BE2C (cell line): Measurements from ENCODE around the gene C16orf74.

Experiments used
- DNase-seq: peaks from one replicate; pipeline ENCODE4 v3.0.0-alpha.2; 2020
- H3K27me3 ChIP-seq: fragments of 250-450 bp; sonication (Bioruptor Pico); 2 replicates; pipeline ENCODE4 v1.5.1; 2020; ENCODE audit warnings: mild to moderate bottlenecking
- H3K36me3 ChIP-seq: fragments of 250-450 bp; sonication (Bioruptor Pico); 2 replicates; pipeline ENCODE4 v1.5.1; 2020; ENCODE audit warnings: mild to moderate bottlenecking
- H3K4me1 ChIP-seq: fragments of 250-450 bp; sonication (Bioruptor Pico); 2 replicates; pipeline ENCODE4 v1.5.1; 2020
- H3K4me3 ChIP-seq: 2 replicates; pipeline ENCODE4 v1.5.1; 2011; ENCODE audit warnings: low read depth, low read length
- H3K9me3 ChIP-seq: fragments of 250-450 bp; sonication (Bioruptor Pico); 2 replicates; pipeline ENCODE4 v1.5.1; 2020
- CTCF ChIP-seq: IDR thresholded peaks from 2 replicates; pipeline ENCODE4 v1.5.1; 2012; ENCODE audit warnings: mild to moderate bottlenecking, low read depth, low read length

Gene C16orf74

GRCh38 chr16:85730186-85730465, 20.8 kb downstream of the C16orf74 start:
- H3K4me3 ChIP-seq = no peak overlapping the region
- no peaks in the 10 kb centered on the region for H3K36me3 ChIP-seq
- no peaks in the 10 kb centered on the region for H3K27me3 ChIP-seq
- no peak for TF ChIP-seq CTCF
- DNase-seq = no peak
- no peaks in the 10 kb centered on the region for H3K9me3 ChIP-seq
- H3K4me1 ChIP-seq = peaks cover 3% of the 10 kb centered on the region; the same call in 1 of the 2 replicates

GRCh38 chr16:85729452-85730185, 21.3 kb downstream of the C16orf74 start:
- H3K27me3 ChIP-seq = no peaks in the 10 kb centered on the region
- no peaks in the 10 kb centered on the region for H3K9me3 ChIP-seq
- no peak overlapping the region for H3K4me3 ChIP-seq
- no peaks in the 10 kb centered on the region for H3K36me3 ChIP-seq
- no peak for DNase-seq
- H3K4me1 ChIP-seq = peaks cover 3% of the 10 kb centered on the region; the same call in 1 of the 2 replicates
- no peak for TF ChIP-seq CTCF

GRCh38 chr16:85728879-85729278, 22.0 kb downstream of the C16orf74 start:
- TF ChIP-seq CTCF = peak; percentile 43
- Histone ChIP-seq H3K27me3 (no peaks in the 10 kb centered on the region), H3K4me3 (no peak overlapping the region), H3K4me1 (peaks cover 3% of the 10 kb centered on the region; the same call in 1 of the 2 replicates), H3K9me3 (no peaks in the 10 kb centered on the region), H3K36me3 (no peaks in the 10 kb centered on the region)
- DNase-seq = no peak

GRCh38 chr16:85724936-85725335, 26.0 kb downstream of the C16orf74 start:
- Histone ChIP-seq H3K4me1 (no peaks in the 10 kb centered on the region; the same call in 1 of the 2 replicates), H3K4me3 (no peak overlapping the region), H3K36me3 (no peaks in the 10 kb centered on the region), H3K9me3 (no peaks in the 10 kb centered on the region), H3K27me3 (no peaks in the 10 kb centered on the region)
- TF ChIP-seq CTCF = no peak
- DNase-seq = no peak

- Histone ChIP-seq H3K36me3 (no peaks in the 10 kb centered on the region), H3K4me3 (no peak overlapping the region), H3K4me1 (no peaks in the 10 kb centered on the region; the same call in 1 of the 2 replicates), H3K9me3 (no peaks in the 10 kb centered on the region), H3K27me3 (no peaks in the 10 kb centered on the region)
- no peak for DNase-seq
- no peak for TF ChIP-seq CTCF
Measured at GRCh38 chr16:85724126-85724879, 26.6 kb downstream of the C16orf74 start.

GRCh38 chr16:85722128-85722893, 28.6 kb downstream of the C16orf74 start:
- no peak for DNase-seq
- Histone ChIP-seq H3K27me3 (no peaks in the 10 kb centered on the region), H3K9me3 (no peaks in the 10 kb centered on the region), H3K4me1 (peaks cover 5% of the 10 kb centered on the region), H3K36me3 (no peaks in the 10 kb centered on the region), H3K4me3 (no peak overlapping the region)
- no peak for TF ChIP-seq CTCF
